ENCODE results near the gene TBC1D20.

TBC1D20 gene

GRCh38 chr20:418858-419365, 43.4 kb downstream of the TBC1D20 start:
- no peak for DNase-seq

- peak; percentile 50 for DNase-seq
These were observed 44.5 kb downstream of the TBC1D20 start for GRCh38 chr20:417801-418342.

- DNase-seq = peak; percentile 43
These were observed 45.2 kb downstream of the TBC1D20 start for GRCh38 chr20:416950-417800.

GRCh38 chr20:415820-416322, 46.5 kb downstream of the TBC1D20 start:
- DNase-seq = peak; percentile 21

GRCh38 chr20:414161-414560, 48.2 kb downstream of the TBC1D20 start:
- no peak for DNase-seq

- DNase-seq = no peak
These were observed 50.3 kb downstream of the TBC1D20 start for GRCh38 chr20:412081-412480.

GRCh38 chr20:409697-410559, 52.4 kb downstream of the TBC1D20 start:
- peak; percentile 65 for DNase-seq

- DNase-seq = no peak
These were observed 53.3 kb downstream of the TBC1D20 start for GRCh38 chr20:408843-409696.

GRCh38 chr20:407953-408842, 54.1 kb downstream of the TBC1D20 start, which contains the start of gene RBCK1:
Gene RBCK1 (plus strand): TSS chr20:408299. CDS start chr20:408758, 459 bp downstream.
- DNase-seq = peak; percentile 96

- DNase-seq = peak; percentile 90
These were observed 55.0 kb downstream of the TBC1D20 start for GRCh38 chr20:407133-407952.

GRCh38 chr20:406200-407132, 55.9 kb downstream of the TBC1D20 start:
- peak; percentile 53 for DNase-seq

GRCh38 chr20:404088-404487, 58.2 kb downstream of the TBC1D20 start:
- DNase-seq = no peak

GRCh38 chr20:403582-403957, 58.8 kb downstream of the TBC1D20 start:
- peak; percentile 33 for DNase-seq

- DNase-seq = peak; percentile 16
These were observed 59.3 kb downstream of the TBC1D20 start for GRCh38 chr20:402898-403581.

GRCh38 chr20:402496-402885, 59.8 kb downstream of the TBC1D20 start:
- DNase-seq = peak; percentile 30

- DNase-seq = peak; percentile 36
These were observed 60.4 kb downstream of the TBC1D20 start for GRCh38 chr20:401682-402495.

Data from activated effector memory CD4-positive, alpha-beta T cell treated with anti-CD3 and anti-CD28 coated beads, Interleukin-2, amount 50 U/mL, for 16 hours (primary cell).